Islet precursor cell (in vitro differentiated cells): Measurements from ENCODE around the gene MYRIP.
A peak's percentile ranks its signal among the peaks of the same experiment; 100 is the strongest.
"Not testable (repeated sequence)": the region's sequence is repeated elsewhere in the genome, so short reads cannot be mapped to it uniquely, and the experiment has no call there.

ENCODE experiments used
- DNase-seq: peaks from one replicate; pipeline ENCODE4 v3.0.0-alpha.2; 2018

The MYRIP gene

DNA sequence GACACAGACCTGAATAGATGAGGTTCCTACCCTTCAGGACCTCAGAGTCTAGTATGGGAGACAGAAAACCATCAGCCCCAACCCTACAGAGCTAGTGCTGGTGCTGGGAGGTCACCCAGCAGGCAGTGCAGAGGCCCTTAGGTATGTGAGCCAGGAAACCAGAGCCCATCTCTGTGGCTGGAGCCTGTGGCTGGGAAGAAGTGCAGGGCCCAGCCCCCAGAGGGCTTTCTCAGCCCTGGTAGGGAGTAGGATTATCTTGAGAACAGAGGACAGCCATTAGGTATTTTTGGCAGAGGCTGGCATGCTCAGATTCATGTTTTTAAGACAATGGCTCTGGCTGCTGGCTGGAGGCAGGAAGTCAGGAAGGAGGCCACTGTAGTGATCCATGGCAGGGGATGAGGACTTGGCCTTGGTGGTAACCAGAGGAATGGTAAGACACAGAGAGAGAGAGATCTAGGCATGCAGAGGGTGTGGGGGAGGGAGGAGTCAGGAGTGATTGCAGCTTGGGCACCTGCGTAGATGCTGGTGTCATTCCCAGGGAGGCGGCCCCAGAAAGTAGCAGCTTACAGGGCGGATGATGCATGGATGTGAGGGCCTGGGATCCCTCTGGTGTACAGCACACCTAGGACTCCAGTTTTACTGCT lies 279.2 kb downstream of the MYRIP start:
- no peak for DNase-seq

- no peak for DNase-seq
These were observed 287.3 kb downstream of the MYRIP start for GRCh38 chr3:40096661-40097111.

GRCh38 chr3:40097131-40098117 lies 288.0 kb downstream of the MYRIP start:
- no peak for DNase-seq

DNA sequence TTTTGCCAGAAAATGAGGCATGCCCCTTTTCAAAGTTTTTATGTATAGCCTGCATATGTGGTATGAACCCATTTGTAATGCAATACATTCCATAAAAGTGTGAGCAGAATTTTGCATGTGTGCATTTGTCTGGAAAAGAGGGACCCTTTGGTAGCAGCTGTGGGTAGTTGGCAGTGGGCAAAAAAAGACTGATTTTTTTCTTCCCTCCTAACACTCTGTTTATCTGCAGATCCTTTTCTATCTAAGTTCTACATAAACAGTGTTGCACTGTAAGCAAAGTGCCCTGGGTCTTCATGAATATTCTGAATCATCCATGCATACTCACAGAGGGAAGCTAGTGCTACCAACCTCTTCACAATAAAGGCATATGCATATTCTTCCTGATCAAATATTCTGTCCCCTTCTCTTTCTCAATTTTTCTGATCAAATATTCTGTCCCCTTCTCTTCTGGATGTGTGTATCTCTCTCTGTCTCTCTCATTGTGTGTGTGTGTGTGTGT lies 288.9 kb downstream of the MYRIP start:
- DNase-seq: no peak

DNA sequence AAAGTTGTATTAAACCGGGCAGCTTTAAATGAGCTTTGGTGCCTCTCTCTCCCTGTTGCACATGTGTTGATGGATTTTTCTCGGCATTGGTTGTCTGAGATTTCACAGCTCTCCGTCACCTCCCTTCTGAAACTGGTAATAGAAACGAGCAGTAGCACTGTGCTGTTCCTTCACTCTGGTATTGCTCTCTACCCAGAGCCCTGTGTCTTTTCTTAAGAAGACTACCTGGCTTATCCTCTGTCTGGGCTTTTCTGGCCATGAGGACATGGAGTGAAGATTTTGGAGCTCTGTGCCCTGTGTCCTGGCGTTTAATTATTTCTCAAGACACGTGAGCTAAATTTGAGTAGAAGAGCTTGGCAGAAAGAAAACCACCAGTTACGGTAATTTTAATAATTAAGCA lies 290.5 kb downstream of the MYRIP start:
- no peak for DNase-seq

DNA sequence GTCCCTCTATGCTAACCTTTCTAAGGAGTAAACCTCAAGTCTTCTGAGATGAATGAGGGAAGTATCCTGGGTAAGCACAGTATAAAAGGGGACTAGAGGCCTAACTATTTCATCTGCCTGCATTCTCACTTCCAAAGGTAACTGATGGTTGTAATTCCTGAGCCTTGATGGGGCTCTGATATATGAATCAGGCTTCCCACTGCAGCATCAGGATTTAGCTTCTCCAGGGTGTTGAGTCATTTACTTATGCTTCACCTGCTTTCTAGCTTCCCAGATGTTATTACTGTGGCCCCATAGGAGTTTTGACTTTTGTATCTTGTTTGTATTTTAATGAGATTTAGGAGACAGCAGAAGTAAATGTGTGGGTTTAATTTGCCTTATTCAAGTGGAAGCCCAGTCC lies 292.8 kb downstream of the MYRIP start:
- no peak for DNase-seq

DNA sequence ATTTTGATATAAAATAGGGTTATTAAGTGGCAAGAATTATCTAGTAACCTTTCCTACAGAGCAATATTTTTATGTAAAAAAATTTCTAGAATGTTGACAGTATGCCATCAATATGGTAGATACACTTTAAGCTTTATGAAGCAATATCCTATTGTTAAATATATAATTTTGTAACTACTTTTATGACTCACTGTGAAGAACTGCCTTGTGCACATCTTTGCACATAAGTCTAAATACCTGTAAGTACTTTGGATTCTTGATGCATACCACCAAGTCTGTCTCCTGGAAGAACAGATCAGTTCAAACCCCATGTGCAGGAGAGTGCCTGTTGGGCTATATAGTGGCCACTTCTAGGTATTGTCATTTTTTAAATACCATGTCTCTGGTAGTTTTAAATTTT lies 294.4 kb downstream of the MYRIP start:
- no peak for DNase-seq

DNA sequence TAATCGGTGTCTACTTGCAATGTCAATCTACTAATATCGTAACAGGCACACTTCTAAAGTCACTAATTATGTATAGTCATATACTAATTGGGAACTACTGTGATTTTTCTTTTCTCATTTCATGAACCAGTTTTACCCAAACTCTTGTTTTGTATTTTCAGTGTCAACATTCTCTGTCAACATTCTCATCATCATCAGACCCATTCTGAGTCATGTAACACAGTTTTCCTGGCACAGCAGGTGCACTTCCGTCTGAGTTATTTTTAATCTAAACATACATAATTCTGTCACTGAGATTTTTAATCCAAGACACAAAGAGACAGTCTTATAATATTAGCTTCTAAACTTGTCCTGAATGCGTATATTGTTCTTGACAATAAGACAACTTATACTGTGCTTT lies 295.0 kb downstream of the MYRIP start:
- no peak for DNase-seq

GRCh38 chr3:40108643-40109042 lies 299.2 kb downstream of the MYRIP start:
- DNase-seq: no peak

GRCh38 chr3:40109641-40110490 lies 300.5 kb downstream of the MYRIP start:
- DNase-seq: peak; percentile 72

GRCh38 chr3:40116478-40117177 lies 307.2 kb downstream of the MYRIP start:
- DNase-seq: no peak

DNA sequence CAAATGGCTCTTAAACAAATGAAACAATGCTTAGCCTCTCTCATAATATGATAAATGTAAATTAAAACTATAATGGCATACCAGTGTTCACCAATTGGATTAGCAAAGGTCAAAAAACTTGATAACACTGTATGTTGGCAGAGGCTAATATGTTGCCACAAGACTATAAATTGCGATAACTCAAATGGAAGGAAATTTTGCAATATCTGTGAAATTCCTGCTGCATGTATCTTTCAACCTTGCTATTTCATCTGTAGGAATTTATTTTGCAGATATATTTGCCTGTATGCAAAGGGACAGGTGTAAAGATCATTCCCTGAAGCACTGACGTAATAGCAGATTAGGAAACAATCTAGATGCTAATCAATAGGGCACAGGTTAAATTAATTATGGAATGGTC lies 308.7 kb downstream of the MYRIP start:
- DNase-seq: no peak

GRCh38 chr3:40120067-40120692 lies 310.8 kb downstream of the MYRIP start:
- no peak for DNase-seq

DNA sequence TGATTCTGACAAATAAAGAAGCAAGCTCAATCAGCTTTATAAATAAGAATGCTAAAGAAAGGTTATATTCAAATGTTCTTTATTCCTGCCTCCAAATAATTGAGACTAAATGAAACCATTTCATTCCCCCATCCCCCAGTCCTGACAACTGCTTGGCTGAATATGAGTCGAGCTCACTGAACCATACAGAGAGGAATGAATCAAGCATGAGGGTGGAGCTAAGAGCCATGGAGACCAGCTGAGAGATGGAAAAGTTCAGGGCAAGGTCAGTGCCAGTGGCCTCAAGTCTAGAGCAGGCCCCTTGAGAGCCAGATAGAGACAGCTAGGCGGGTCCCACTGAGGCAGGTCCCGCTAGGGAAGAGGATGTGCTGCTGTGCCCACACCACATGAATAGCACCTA lies 311.4 kb downstream of the MYRIP start:
- DNase-seq: no peak

GRCh38 chr3:40124918-40125317 lies 315.5 kb downstream of the MYRIP start:
- no peak for DNase-seq

DNA sequence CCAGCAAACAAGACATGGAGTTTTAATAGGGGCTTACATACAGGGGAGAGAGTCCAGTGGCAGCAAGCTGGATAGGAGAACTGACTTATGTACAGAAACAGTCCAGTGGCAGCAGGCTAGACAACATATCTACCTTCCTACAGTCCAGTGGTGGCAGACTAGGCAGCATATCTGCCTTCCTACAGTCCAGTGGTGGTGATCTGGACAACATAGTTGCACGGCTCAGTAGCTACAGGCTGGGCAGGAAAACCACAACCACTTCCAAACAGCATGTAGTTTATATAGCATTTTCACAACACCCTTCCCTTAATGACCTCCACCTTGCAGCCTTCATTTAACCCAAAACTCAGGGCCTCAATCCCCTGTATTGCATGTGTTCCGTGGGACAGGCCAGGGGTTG lies 318.8 kb downstream of the MYRIP start:
- DNase-seq: no peak

DNA sequence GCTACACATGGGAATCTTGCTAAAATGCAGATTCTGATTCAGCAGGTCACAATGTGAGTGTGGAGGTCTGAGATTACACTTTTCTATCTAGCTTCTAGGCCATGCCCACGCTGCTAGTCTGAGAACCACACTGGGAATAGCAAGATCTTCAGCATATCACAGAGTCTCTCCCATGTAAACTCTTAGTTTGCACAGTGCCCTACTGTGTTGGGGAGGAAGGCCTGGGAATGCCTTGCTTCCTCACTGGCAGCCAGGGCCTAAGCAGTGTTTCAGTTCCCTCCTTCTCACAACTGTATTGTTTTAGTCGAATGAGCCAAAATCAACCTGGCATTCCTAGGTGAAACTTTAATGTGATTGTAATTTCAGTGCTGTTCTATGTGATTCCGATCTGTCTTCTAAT lies 320.1 kb downstream of the MYRIP start:
- DNase-seq: no peak

DNA sequence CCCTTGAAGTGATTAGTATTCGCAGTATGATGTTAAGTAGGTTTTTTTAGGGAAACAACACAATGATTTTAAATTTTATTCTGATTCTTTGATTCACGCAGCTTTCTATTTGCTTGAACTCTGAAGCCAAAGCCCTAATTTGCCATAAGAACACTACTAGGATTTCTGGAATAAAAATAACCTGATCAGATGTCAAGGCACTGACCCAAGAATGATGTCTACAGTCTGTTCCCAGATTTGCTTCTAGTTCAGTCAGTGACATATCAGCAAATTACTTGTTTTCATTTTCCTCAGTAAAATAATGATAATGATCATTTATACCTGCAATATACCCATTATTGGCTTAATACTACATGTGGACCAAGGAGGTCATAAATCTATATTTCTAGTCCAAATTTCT lies 320.6 kb downstream of the MYRIP start:
- DNase-seq: no peak

DNA sequence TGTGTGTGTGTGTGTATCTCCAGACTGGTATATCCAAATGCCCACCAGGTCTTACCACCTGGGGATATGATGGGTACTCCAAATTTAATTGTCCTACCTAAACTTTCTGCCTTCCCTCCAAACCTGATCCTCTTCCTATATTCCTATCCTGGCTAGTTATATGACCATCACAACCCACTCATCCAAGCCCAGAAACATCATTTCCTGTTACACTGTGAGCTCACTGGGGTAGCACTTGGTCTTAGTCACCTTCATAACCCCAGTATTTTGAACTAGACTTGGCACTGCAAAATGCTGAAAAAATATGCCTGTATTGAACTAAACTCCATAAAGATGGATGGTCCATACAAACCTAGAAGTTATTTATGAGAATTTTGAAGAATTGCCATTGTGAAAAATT lies 321.3 kb downstream of the MYRIP start:
- no peak for DNase-seq

DNA sequence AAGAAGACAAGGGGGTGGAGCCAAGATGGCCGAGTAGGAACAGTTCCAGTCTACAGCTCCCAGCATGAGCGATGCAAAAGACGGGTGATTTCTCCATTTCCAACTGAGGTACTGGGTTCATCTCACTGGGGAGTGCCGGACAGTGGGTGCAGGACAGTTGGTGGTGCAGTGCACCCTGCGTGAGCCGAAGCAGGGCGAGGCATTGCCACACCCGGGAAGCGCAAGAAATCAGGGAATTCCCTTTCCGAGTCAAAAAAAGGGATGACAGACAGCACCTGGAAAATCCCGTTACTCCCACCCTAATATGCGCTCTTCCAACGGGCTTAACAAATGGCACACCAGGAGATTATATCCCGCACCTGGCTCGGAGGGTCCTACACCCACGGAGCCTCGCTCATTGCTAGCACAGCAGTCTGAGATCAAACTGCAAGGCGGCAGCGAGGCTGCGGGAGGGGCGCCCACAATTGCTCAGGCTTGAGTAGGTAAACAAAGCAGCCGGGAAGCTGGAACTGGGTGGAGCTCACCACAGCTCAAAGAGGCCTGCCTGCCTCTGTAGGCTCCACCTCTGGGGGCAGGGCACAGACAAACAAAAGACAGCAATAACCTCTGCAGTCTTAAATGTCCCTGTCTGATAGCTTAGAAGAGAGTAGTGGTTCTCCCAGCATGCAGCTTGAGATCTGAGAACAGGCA lies 324.6 kb downstream of the MYRIP start:
- DNase-seq: not testable (repeated sequence)

GRCh38 chr3:40137591-40138295 lies 328.3 kb downstream of the MYRIP start:
- no peak for DNase-seq
